ENCODE measurements around the gene YIPF7. TPM values are rescaled to one million over a fixed set of nuclear protein-coding genes. Genes with fewer than 3 reads are reported as not detected.

YIPF7 gene
- total and polyA plus RNA-seq, 7 donors = 3.2 to 27.9 (median 8.2) TPM

Other genes with a start within 250 kb of the YIPF7 start
- 1 to 10 TPM in 3 of 4 donors, under 1 TPM in 1; 0.56 to 2.3 (median 1.3) TPM for gene KCTD8, start 202.8 kb downstream of the YIPF7 start, total RNA-seq
- gene KCTD8, start 202.8 kb downstream of the YIPF7 start, polyA plus RNA-seq = under 1 TPM in 2 of 3 donors, not detected in 1; 0.68 to 0.71 TPM
- 10 to 100 TPM; 24.0 to 39.8 (median 32.4) TPM for gene GUF1, start 26.8 kb upstream of the YIPF7 start, total RNA-seq
- gene GUF1, start 26.8 kb upstream of the YIPF7 start, polyA plus RNA-seq = 10 to 100 TPM; 17.6 to 25.8 (median 18.3) TPM
- gene GNPDA2, start 74.9 kb upstream of the YIPF7 start, total RNA-seq = 1 to 10 TPM; 6.1 to 8.6 (median 6.8) TPM
- gene GNPDA2, start 74.9 kb upstream of the YIPF7 start, polyA plus RNA-seq = 10 to 100 TPM in 1 of 3 donors, 1 to 10 TPM in 2; 4.6 to 18.9 (median 8.5) TPM

Measured in psoas muscle (tissue), 7 donors.